A673 (cell line): ENCODE results near the gene SMAD9. TPM values are rescaled to one million over a fixed set of nuclear protein-coding genes. Genes with fewer than 3 reads are reported as not detected.

Experiments
- Bru-seq: library from RNA; stranded (reverse); fragments of 400-500 nt; gene quantifications from one replicate; lab custom pipeline; 2021; lab: Mats Ljungman, UMichigan
- BruChase-seq, 2 experiments: library from RNA; stranded (reverse); fragments of 400-500 nt; gene quantifications; one replicate each; lab custom pipeline; 2021; lab: Mats Ljungman, UMichigan
- BruUV-seq: library from RNA; stranded (reverse); fragments of 400-500 nt; replicated peaks from 2 replicates; lab custom pipeline; 2021; lab: Mats Ljungman, UMichigan
- CTCF ChIA-PET: fragments of 300-600 bp; sonication (Branson Sonifier 250); formaldehyde crosslinking; loops from one replicate; lab custom pipeline; 2022; ENCODE audit warnings: antibody characterized with exemption; lab: Charles Lee
- POLR2A ChIA-PET: fragments of 300-600 bp; sonication (Branson Sonifier 250); formaldehyde crosslinking; loops from one replicate; lab custom pipeline; 2022; ENCODE audit warnings: antibody characterized with exemption; ENCODE audit not compliant: low non-redundant PET; lab: Charles Lee
- DNase-seq: peaks from one replicate; pipeline ENCODE4 v3.0.0-alpha.2; 2015; ENCODE audit warnings: low spot score
- H3K27ac ChIP-seq: fragments of 200-600 bp; sonication (generic); 2 replicates; pipeline ENCODE4 v1.5.1; 2016; ENCODE audit warnings: mixed run types, low read depth, mild to moderate bottlenecking, mixed read lengths, antibody characterized with exemption, low read length; ENCODE audit not compliant: poor library complexity, severe bottlenecking
- H3K27me3 ChIP-seq: fragments of 200-600 bp; sonication (generic); replicated peaks from 2 replicates; pipeline ENCODE4 v1.6.1; 2017; ENCODE audit warnings: mixed run types, low read depth, mild to moderate bottlenecking, mixed read lengths, antibody characterized with exemption, low read length; ENCODE audit not compliant: insufficient read depth, poor library complexity
- H3K36me3 ChIP-seq: fragments of 200-600 bp; sonication (generic); 2 replicates; pipeline ENCODE4 v1.6.1; 2016; ENCODE audit warnings: mixed run types, mild to moderate bottlenecking, mixed read lengths, antibody characterized with exemption, low read length; ENCODE audit not compliant: insufficient read depth, poor library complexity, severe bottlenecking
- H3K4me1 ChIP-seq: fragments of 200-600 bp; sonication (generic); 2 replicates; pipeline ENCODE4 v1.6.1; 2017; ENCODE audit warnings: mixed run types, mild to moderate bottlenecking, mixed read lengths, antibody characterized with exemption, low read length; ENCODE audit not compliant: insufficient read depth, poor library complexity, severe bottlenecking
- H3K4me3 ChIP-seq: fragments of 200-600 bp; sonication (generic); 2 replicates; pipeline ENCODE4 v1.5.1; 2016; ENCODE audit warnings: low read depth, mixed run types, mild to moderate bottlenecking, mixed read lengths, low read length; ENCODE audit not compliant: poor library complexity, severe bottlenecking
- H3K9me3 ChIP-seq: fragments of 200-600 bp; sonication (generic); 2 replicates; pipeline ENCODE4 v1.6.1; 2016; ENCODE audit warnings: mixed run types, low read depth, mild to moderate bottlenecking, mixed read lengths, antibody characterized with exemption, low read length; ENCODE audit not compliant: poor library complexity, severe bottlenecking
- EZH2 ChIP-seq: fragments of 200-600 bp; sonication (generic); IDR thresholded peaks from 2 replicates; pipeline ENCODE4 v1.6.1; 2017; ENCODE audit warnings: borderline replicate concordance, low read depth, mild to moderate bottlenecking, mixed read lengths, antibody characterized with exemption, low read length; ENCODE audit not compliant: poor library complexity, severe bottlenecking
- intact Hi-C: fragments of 100-400 bp; cut with micrococcal nuclease; formaldehyde crosslinking; loops from one replicate; pipeline ENCODE4 v1.10.0; 2022; ENCODE audit not compliant: unreplicated experiment
- long read RNA-seq: library from polyadenylated mRNA; stranded (forward); transcript quantifications from one replicate; pipeline ENCODE4 v2.0.0, GENCODE V29; 2022
- total RNA-seq: library from RNA; stranded (reverse); gene quantifications from 2 replicates; pipeline ENCODE4 v1.2.3, GENCODE V29; 2021
- TF ChIP-seq, protein P1 (sequence below): fragments of 300-800, 200-600 bp; sonication (generic); conservative IDR thresholded peaks from 2 replicates; pipeline ENCODE4 v1.5.1; 2017; ENCODE audit warnings: low read depth, mild to moderate bottlenecking, antibody characterized with exemption, low read length, moderate library complexity, mixed read lengths

Gene SMAD9
- total RNA-seq (23.3 and 24.6 TPM in 2 replicates), Bru-seq, nascent RNA (percentile 78 among the genes with signal in this experiment), BruChase-seq, experiment 1, labeled RNA remaining after a 2-hour chase (percentile 78 among the genes with signal in this experiment), BruChase-seq, experiment 2, labeled RNA remaining after a 6-hour chase (percentile 75 among the genes with signal in this experiment)
- long read RNA-seq, full-length matches to known transcripts = 7 of 11 reads
- long read RNA-seq, partial matches to known transcripts = 0 of 11 reads
- long read RNA-seq, other reads (novel, unspliced or antisense) = 4 of 11 reads

DNA sequence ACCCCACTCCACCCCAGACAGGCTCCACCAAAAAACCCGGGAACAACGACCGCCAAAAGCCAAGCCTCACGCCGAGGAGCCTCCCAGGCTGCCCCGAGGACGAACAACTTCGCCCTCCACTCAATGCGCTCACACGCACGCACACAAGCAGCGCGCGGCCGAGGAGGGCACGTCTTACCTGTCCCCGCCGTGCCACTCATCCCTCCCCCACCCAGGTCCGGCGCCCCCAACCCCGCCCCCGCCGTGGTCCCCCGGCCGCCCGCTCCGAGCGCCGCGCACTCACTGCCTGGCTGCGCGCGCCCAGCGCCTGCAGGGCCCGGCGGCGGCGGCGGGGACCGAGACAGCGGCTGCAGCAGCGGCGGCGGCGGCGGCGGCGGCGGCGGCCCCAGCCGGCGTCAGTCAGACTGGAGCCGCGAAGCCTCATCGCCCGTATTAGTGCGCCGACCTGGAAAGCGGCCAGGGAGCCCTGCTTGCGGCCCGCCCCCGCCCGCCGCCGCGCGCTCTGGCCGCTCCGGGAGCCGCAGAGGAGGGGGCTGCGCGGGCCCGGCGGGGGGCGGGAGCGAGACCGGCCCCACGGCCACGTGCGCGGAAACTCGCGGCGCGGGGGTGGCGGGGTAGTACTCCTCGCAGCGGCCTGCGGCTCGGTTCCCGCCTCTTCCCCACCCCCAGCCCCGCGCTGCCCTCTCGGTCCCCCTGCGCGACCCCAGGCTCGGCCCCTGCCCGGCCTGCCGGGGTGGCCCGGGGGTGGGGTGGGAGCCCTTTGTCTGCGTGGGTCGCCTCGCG is at the start of gene SMAD9:
Gene SMAD9, minus strand, starts transcription at position 406 of the 783 bp plus-strand sequence. CDS start 40,549 bp downstream, outside the sequence.
- Histone ChIP-seq H3K4me3 (peak within 1 kb of the TSS; percentile 79), H3K9me3 (no peaks in the 10 kb centered on the region), H3K27me3 (no peaks in the 10 kb centered on the region), H3K27ac (peak within 1 kb of the TSS; percentile 74), H3K36me3 (no peaks in the 10 kb centered on the region), H3K4me1 (peaks cover 47% of the 10 kb centered on the region)
- intact Hi-C loops = loop anchor here (5.0 kb wide), 1 partner anchor 63 kb away; no protein-coding TSS in a partner anchor
- CTCF ChIA-PET = no interaction called here
- DNase-seq = peak; percentile 85
- no peak for TF ChIP-seq EZH2
- TF ChIP-seq, protein P1, sequence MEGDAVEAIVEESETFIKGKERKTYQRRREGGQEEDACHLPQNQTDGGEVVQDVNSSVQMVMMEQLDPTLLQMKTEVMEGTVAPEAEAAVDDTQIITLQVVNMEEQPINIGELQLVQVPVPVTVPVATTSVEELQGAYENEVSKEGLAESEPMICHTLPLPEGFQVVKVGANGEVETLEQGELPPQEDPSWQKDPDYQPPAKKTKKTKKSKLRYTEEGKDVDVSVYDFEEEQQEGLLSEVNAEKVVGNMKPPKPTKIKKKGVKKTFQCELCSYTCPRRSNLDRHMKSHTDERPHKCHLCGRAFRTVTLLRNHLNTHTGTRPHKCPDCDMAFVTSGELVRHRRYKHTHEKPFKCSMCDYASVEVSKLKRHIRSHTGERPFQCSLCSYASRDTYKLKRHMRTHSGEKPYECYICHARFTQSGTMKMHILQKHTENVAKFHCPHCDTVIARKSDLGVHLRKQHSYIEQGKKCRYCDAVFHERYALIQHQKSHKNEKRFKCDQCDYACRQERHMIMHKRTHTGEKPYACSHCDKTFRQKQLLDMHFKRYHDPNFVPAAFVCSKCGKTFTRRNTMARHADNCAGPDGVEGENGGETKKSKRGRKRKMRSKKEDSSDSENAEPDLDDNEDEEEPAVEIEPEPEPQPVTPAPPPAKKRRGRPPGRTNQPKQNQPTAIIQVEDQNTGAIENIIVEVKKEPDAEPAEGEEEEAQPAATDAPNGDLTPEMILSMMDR = no peak
- POLR2A ChIA-PET = no interaction called here
- no TSS peak for BruUV-seq

DNA sequence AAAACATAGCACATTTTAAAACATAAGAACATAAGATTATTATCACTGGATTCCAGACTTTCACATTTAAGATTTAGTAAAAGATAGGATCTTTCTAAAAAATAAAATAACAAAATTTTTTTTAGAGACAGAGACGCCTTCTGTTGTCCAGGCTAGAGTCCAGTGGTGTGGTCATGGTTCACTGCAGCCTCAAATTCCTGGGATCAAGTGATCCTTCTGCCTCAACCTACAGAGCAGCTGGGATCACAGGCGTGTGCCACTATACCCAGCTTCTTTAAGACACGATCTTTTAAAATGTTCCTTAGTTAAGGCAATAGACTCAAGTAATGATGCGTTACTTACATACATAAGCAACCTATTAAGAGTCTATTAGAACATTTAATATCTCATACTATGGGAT is 46.4 kb upstream of the SMAD9 start:
- DNase-seq = no peak
- Histone ChIP-seq H3K36me3 (peaks cover 51% of the 10 kb centered on the region), H3K9me3 (no peaks in the 10 kb centered on the region), H3K27ac (peak overlapping the region; percentile 24), H3K4me3 (no peak overlapping the region), H3K27me3 (no peaks in the 10 kb centered on the region), H3K4me1 (peaks cover 4% of the 10 kb centered on the region)
- TF ChIP-seq, protein P1 = no peak
- TF ChIP-seq EZH2 = no peak
- intact Hi-C loops = no loop called here
- BruUV-seq = no TSS peak
- POLR2A ChIA-PET = interaction anchor here (0.8 kb wide), 1 partner anchor 424 kb away, joined by 5 read pairs; no protein-coding TSS in a partner anchor
- CTCF ChIA-PET = no interaction called here

DNA sequence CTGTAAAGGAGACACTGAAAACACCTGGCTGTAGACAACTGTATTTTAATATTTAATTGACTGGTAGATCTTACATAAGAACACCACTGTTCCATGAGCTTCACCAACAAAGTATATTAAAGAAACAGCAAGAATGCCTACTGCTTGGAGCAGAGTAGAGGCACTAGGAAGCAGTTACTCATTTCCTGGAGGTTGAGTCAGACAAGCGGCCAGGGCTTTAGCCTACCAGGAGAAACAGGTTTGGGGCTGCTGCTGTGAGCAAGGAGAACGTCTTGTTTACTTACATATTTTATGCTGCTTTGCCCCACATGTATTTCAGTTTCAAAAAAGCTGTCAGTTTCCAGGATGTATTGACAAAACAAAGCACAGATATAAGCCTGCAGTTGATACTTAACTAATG is 45.7 kb upstream of the SMAD9 start:
- TF ChIP-seq, protein P1 = no peak
- TF ChIP-seq EZH2 = no peak
- peak; percentile 22 for DNase-seq
- H3K9me3 ChIP-seq = no peaks in the 10 kb centered on the region
- H3K4me3 ChIP-seq = no peak overlapping the region
- no peaks in the 10 kb centered on the region for H3K27me3 ChIP-seq
- CTCF ChIA-PET = no interaction called here
- H3K27ac ChIP-seq = peak overlapping the region; percentile 24
- POLR2A ChIA-PET = no interaction called here
- H3K4me1 ChIP-seq = peaks cover 4% of the 10 kb centered on the region
- intact Hi-C loops = no loop called here
- BruUV-seq = no TSS peak
- peaks cover 45% of the 10 kb centered on the region for H3K36me3 ChIP-seq
